Ovary (tissue), 3 donors: ENCODE results near the gene VPS41.

Experiments used
- CTCF ChIP-seq, 3 donors: fragments of 450-650 bp in 2 of 3; fragments of 200-600 bp in 1 of 3; IDR thresholded peaks; one replicate each; pipeline versions ENCODE4 v1.5.1 to v1.8.0; 2016 to 2022; ENCODE audit warnings: antibody characterized with exemption in 3 of 3, mild to moderate bottlenecking in 1 of 3
- EP300 ChIP-seq: sonication (generic); formaldehyde crosslinking; IDR thresholded peaks from one replicate; pipeline ENCODE4 v1.6.1; 2017; ENCODE audit warnings: antibody characterized with exemption
- POLR2A ChIP-seq: fragments of 450-650 bp; IDR thresholded peaks from one replicate; pipeline ENCODE4 v1.6.1; 2017; ENCODE audit warnings: antibody characterized with exemption, mild to moderate bottlenecking, moderate library complexity
- donor health status: DM: no; HTN: no; CAD: no.

DNA sequence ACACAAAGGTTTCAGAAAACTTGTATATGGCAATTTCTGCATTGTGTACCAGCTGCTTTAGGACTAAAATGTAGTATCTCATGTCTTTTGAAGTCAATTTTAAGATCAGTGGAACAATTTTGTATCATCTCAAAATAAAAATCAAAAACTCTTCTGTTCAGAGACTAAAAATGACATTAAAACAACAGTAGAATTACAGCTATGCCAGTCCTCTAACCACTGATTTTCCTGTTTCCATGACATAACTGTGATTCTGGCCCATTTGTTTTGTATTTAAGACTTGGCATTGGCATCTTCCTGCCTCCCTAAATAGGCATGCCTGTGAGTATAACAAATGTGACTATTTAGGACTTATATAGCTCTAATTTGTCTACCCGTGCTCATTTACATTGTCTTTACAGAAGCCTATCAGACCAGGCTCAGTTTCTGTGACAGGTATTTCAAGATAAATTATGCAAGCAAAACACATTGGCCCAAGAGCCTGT, 29.1 kb upstream of the VPS41 start:
- TF ChIP-seq CTCF (IDR thresholded peaks at IDR 0.05) (no peak), POLR2A (no peak), EP300 (no peak)
